HG02678 (cell line): ENCODE results near the gene BHMT2.

ENCODE experiments used
- ATAC-seq: cut with Tn5 transposase; IDR thresholded peaks from one replicate; pipeline ENCODE4 v1.9.1; 2021; ENCODE audit warnings: mild to moderate bottlenecking, moderate library complexity; ENCODE audit not compliant: unreplicated experiment

Gene BHMT2

GRCh38 chr5:79112703-79113058 lies 43.1 kb downstream of the BHMT2 start:
- no peak for ATAC-seq

DNA sequence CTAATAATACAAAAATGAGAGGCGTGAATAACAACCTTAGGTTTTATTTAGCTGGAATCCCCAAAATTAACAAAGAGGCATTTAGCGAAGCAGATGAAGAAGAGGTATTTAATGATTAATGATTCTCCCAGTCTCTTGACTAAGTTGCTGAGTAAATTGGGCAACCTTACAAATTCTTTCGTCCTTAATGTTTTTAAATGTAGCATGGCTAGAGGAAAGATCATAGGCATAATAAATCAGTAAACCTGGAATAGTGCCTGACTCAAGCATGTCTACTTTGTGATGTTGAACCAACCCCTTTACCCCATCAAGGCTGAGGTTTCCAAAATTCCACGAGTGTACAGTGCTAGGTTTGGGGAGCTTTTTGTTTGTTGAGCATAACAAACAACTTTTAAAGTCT lies 49.9 kb downstream of the BHMT2 start:
- no peak for ATAC-seq

GRCh38 chr5:79120221-79120620 lies 50.7 kb downstream of the BHMT2 start:
- no peak for ATAC-seq

DNA sequence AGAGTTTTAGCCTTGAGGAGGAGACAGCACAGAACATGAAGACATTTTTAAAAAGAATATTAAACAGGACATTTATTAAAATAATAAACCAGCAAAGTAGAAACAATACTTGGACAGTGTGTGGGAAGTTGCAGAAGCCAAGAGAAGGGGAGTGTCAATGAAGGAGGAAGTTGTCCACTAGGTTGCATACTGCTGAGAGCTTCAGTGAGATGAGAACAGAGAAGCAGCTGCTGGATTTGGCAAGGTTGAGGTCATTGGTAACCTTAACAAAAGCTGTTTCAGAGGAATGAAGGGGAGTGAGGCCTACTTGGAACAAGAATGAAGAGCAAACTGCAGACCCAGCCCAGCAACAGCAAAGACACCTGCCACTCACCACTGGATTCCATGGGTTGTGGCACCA lies 53.4 kb downstream of the BHMT2 start:
- ATAC-seq = no peak

GRCh38 chr5:79124607-79125006 lies 55.0 kb downstream of the BHMT2 start:
- no peak for ATAC-seq

GRCh38 chr5:79130781-79131180 lies 61.2 kb downstream of the BHMT2 start:
- no peak for ATAC-seq

- no peak for ATAC-seq
These were observed 63.6 kb downstream of the BHMT2 start for GRCh38 chr5:79133121-79133656.

DNA sequence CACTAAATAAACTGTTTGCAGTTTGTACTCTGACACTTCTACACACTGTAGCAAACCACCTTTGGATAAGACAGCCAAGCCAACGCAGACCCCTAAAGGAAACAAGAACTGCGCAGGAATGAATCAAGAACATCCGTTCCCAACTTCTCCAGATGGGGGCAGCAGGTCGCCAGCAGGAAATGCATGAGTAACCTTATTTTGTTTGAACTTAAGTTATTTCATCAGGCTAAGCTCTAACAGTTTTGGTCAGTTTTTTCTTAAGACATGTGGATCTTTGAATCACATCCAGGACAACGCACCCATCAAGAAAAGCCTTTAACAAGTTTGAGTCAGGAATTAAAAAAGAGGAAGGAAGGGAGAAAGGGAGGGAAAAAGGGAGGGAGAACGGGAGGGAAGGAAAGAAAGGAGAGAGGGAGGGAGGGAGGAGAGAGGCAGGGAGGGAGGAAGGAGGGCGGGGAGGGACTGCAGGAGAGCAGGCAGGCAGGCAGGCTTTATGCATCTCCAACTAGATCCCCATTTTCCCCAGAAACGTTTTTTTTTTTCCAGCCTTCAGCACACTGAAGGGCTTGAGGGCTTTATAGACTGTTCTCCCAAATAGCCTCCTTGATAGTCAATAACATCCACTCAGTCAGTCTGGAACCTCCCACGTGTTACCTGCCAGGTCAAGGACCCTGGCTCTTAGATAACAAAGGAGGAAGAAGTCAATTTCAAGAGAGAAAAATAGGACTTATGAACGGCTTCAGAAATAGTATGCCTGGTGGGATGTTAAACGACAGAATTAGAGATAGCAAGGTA lies 64.3 kb downstream of the BHMT2 start:
- no peak for ATAC-seq

DNA sequence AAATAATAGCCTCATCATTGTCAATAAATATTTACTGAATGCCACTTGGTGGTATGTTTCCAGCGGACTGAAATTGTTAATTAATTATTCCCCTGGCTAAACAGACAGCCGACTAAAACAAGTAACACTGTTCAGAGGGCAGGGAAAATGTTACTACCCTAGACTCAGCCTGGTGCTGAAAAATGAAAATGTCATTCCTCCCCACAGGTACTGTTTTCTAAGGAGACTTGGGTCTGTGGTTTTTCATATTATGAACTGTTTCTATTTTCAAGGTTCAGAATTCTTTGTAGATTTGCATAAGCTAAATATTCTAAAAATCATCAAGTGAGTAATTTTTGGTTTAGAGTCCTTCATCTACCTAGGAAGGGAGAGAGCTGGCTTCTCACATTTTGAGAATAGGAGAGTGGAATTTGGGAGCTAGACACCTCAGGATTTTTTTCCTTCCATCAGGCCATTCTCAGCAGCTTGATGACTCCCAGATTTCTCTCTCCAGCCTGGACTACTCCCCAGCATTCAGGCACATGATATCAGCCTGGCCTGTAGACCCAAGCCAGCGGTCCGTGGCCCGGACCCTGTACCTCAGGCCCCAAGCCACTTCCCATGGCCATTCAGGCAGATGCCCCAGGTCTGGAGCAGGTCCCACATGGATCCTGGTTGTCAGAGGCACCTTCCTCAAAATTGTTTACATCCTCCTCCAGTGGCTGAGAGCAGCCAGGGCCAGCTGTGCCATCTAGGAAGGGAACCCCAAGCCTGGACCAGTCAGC lies 66.4 kb downstream of the BHMT2 start:
- no peak for ATAC-seq

- no peak for ATAC-seq
These were observed 67.1 kb downstream of the BHMT2 start for GRCh38 chr5:79136618-79137017.
